RWPE1 (cell line): ENCODE results near the gene NTS.

Experiments used
- CTCF ChIA-PET: fragments of 350-600 bp; sonication (Branson Sonifier 250); formaldehyde crosslinking; extraction: SDS; loops from one replicate; lab custom pipeline; 2021; lab: Yijun Ruan, JAX
- POLR2A ChIA-PET: fragments of 400-600 bp; formaldehyde crosslinking; extraction: SDS; loops from one replicate; lab custom pipeline; 2020; ENCODE audit warnings: antibody characterized with exemption; ENCODE audit not compliant: low non-redundant PET; lab: Yijun Ruan, JAX
- DNase-seq: peaks from one replicate; pipeline ENCODE4 v3.0.0; 2012; ENCODE audit warnings: low spot score
- H3K27ac ChIP-seq: fragments of 450-650 bp; 2 replicates; pipeline ENCODE4 v1.5.1; 2017
- CTCF ChIP-seq: fragments of 450-650 bp; conservative IDR thresholded peaks from 2 replicates; pipeline ENCODE4 v1.5.1; 2017; ENCODE audit warnings: low read depth, mild to moderate bottlenecking

Gene NTS

GRCh38 chr12:85855305-85855704, 18.8 kb upstream of the NTS start:
- DNase-seq, result no peak
- ChIA-PET CTCF (interaction anchor here (0.6 to 3.9 kb wide), 2 partner anchors 11 to 102 kb away, joined by 3 to 18 read pairs; no protein-coding TSS in a partner anchor), POLR2A (no interaction called here)
- no peak for TF ChIP-seq CTCF
- no peak overlapping the region for H3K27ac ChIP-seq

DNA sequence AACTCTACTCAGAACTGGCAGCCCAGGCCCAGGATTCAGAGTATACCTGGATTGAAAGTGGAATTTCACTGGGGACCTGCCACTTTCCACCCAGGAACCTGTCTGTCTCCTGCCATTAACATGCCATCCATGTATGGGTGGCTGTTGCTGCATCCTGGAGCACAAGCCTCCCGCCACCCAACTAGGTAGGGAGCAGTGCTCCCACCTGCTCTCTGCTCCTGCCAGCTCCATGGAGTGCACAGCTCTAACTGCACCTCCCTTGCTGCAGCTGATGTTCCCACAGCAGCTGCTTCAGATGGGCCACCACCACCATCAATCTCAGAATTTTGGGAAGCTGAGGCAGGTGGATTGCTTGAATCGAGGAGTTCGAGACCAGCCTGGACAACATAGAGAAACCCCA, 17.1 kb upstream of the NTS start:
- TF ChIP-seq CTCF, result no peak
- H3K27ac ChIP-seq, result no peak overlapping the region
- ChIA-PET CTCF (interaction anchor here (3.9 kb wide), 1 partner anchor 10 kb away, joined by 18 read pairs; no protein-coding TSS in a partner anchor), POLR2A (no interaction called here)
- DNase-seq, result no peak

DNA sequence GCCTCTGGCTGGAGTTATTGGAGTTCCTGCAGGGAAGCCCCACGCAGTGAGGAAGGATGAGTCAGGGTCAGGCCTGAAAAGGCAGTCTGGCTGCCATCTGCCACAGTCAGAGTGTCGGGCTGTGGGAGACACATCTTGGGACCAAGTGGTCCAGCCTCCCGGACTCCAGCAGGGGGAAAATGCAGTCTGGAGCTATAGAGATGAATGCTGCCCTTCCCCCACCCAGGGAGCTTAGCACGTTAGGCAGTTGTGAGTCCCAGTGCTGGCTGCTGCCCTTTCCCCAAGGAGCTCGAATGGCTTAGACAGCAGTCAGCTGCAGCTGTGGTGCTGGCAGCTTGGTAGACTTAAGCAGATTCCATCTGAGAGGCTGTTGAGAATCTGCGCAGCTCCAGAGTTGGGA, 8.2 kb upstream of the NTS start:
- CTCF ChIA-PET, result interaction anchor here (0.6 to 2.0 kb wide), 2 partner anchors 11 to 19 kb away, joined by 4 to 18 read pairs; no protein-coding TSS in a partner anchor
- no peak overlapping the region for H3K27ac ChIP-seq
- DNase-seq, result no peak
- POLR2A ChIA-PET, result no interaction called here
- TF ChIP-seq CTCF, result no peak

DNA sequence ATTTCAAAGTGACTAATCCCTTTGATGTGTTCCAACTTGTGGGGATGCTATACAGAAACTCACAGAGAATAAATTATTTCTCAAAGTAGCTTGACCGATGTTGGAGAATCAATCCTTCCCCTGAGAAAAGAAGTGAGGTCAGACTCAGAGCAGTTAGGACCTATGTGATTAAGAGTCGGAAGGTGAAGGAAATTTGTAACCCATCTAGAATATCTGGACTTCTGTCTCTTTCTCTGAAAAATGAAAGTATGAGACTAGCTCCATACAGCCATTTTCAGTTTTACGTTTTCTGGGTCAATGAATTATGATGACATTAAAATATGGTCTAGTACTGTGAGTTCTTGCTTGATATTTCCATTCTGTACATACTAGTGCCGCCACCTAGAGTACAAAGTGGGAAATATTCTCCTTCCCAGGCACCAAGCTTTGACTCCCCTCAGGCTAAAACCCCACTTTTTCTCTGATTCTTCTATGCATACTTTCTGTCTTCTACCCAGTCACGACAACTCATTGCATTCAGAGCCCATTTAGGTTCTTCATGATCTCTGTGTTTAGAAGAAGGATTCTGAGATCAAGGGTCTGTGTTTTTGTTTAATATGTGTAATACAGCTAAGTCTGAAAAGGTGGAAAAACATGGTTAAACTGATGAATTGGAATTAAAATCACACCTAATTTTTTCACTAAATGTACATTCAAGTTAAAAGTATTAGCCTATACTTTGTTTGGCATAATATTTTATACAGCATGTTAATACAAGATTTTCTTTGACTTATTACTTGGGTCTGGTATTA, 6.9 kb upstream of the NTS start:
- ChIA-PET CTCF (interaction anchor here (0.5 to 2.0 kb wide), 20 partner anchors 12 to 760 kb away, joined by 3 to 28 read pairs (median 4); no protein-coding TSS in a partner anchor), POLR2A (no interaction called here)
- no peak overlapping the region for H3K27ac ChIP-seq
- peak; percentile 82 for TF ChIP-seq CTCF
- peak; percentile 62 for DNase-seq

- DNase-seq, result peak; percentile 22
- TF ChIP-seq CTCF, result peak; percentile 74
- H3K27ac ChIP-seq, result no peak overlapping the region
- POLR2A ChIA-PET, result no interaction called here
- CTCF ChIA-PET, result interaction anchor here (0.6 to 1.6 kb wide), 8 partner anchors 31 to 1964 kb away, joined by 3 to 6 read pairs (median 3); no protein-coding TSS in a partner anchor
Measured at GRCh38 chr12:85872497-85873091, 1.5 kb upstream of the NTS start.

DNA sequence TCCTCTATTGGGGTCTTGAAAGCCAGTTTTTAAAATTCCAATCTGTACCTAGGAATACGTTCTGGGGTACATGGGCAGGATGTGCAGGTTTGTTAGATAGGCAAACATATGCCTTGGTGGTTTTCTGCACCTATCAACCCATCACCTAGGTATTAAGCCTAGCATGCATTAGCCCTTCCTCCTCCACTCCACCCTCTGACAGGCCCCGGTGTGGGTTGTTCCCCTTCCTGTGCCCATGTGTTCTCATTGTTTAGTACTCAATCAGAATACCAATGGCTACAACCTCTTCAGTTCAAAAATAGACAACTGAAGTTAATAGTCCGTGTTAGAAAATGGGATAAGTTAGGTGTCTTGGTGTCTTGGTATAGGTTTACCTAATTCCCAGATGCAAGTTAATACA, 3.4 kb downstream of the NTS start:
- CTCF ChIA-PET, result no interaction called here
- DNase-seq, result no peak
- no peak overlapping the region for H3K27ac ChIP-seq

More for the DNA sequence above, 3.4 kb downstream of the NTS start:
- TF ChIP-seq CTCF, result no peak
- POLR2A ChIA-PET, result no interaction called here
